Peyer's patch (tissue), 4 donors: ENCODE data around the gene SLAMF9. TPM values are rescaled to one million over a fixed set of nuclear protein-coding genes. Genes with fewer than 3 reads are reported as not detected.

Source experiments
- DNase-seq, 3 donors: peaks; one replicate each; pipeline ENCODE4 v3.0.0-alpha.2; 2017 to 2019
- H3K27ac ChIP-seq, 4 donors: fragments of 200-600 bp; sonication (generic); one replicate each; pipeline ENCODE4 v1.5.1; 2016 to 2019
- H3K27me3 ChIP-seq, 2 donors: fragments of 200-600 bp; sonication (generic); one replicate each; pipeline ENCODE4 v1.5.1; 2019
- H3K36me3 ChIP-seq, 3 donors: fragments of 200-600 bp; sonication (generic); one replicate each; pipeline ENCODE4 v1.5.1; 2016 to 2019
- H3K4me1 ChIP-seq, 4 donors: fragments of 200-600 bp; sonication (generic); one replicate each; pipeline ENCODE4 v1.5.1; 2016 to 2019
- H3K4me3 ChIP-seq, 4 donors: fragments of 200-600 bp; sonication (generic); 1 replicate in 3 of 4; 2 replicates in 1 of 4; pipeline ENCODE4 v1.5.1; 2016 to 2019; ENCODE audit warnings: mild to moderate bottlenecking in 1 of 4
- H3K9me3 ChIP-seq, 4 donors: fragments of 200-600 bp; sonication (generic); one replicate each; pipeline ENCODE4 v1.5.1; 2016 to 2019; ENCODE audit warnings: mild to moderate bottlenecking in 1 of 4
- POLR2A ChIP-seq, 2 donors: fragments of 450-650 bp; IDR thresholded peaks; one replicate each; pipeline ENCODE4 v1.5.1; 2017; ENCODE audit warnings: antibody characterized with exemption in 2 of 2, mild to moderate bottlenecking in 2 of 2, moderate library complexity in 2 of 2
- total RNA-seq, 4 donors: library from RNA; depleted of rRNA; stranded (reverse); fragments of >200 nt; gene quantifications; one replicate each; pipeline ENCODE4 v1.1.0, GENCODE V29; 2016
- TF ChIP-seq, protein P1 (sequence below), 6 experiments: fragments of 450-650 bp in 4 of 6; fragments of 200-600 bp in 2 of 6; sonication (generic) in 1 of 6; IDR thresholded peaks; one replicate each; pipeline ENCODE4 v1.5.1; 2017 to 2019; ENCODE audit warnings: antibody characterized with exemption in 6 of 6, mild to moderate bottlenecking in 3 of 6, moderate library complexity in 1 of 6

Gene SLAMF9
- total RNA-seq, 4 donors from 2014 or later: not detected

DNA sequence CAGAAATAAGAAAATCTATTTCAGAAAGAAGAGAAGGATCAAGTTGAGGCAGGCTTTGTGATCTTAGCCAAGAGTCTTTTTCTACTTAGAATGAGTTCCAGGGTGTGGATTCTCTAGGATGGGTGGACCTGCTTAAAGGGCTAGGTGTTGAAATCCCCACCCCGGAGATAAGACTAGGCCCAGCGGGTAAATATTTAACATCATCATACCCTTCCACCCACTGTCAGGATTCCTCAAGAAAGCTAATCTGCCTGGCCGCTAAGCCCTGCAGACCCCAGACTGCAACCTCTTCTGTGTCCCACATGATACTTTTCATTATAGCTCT lies 14.4 kb downstream of the SLAMF9 start:
- TF ChIP-seq POLR2A (IDR thresholded peaks at IDR 0.05): no peak
- TF ChIP-seq, protein P1, sequence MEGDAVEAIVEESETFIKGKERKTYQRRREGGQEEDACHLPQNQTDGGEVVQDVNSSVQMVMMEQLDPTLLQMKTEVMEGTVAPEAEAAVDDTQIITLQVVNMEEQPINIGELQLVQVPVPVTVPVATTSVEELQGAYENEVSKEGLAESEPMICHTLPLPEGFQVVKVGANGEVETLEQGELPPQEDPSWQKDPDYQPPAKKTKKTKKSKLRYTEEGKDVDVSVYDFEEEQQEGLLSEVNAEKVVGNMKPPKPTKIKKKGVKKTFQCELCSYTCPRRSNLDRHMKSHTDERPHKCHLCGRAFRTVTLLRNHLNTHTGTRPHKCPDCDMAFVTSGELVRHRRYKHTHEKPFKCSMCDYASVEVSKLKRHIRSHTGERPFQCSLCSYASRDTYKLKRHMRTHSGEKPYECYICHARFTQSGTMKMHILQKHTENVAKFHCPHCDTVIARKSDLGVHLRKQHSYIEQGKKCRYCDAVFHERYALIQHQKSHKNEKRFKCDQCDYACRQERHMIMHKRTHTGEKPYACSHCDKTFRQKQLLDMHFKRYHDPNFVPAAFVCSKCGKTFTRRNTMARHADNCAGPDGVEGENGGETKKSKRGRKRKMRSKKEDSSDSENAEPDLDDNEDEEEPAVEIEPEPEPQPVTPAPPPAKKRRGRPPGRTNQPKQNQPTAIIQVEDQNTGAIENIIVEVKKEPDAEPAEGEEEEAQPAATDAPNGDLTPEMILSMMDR (IDR thresholded peaks at IDR 0.05): no peak
- DNase-seq: no peak
- Histone ChIP-seq H3K27ac (peak overlapping the region in 2 of 4 donors; percentile 89 to 93), H3K4me3 (no peak overlapping the region), H3K27me3 (no peaks in the 10 kb centered on the region), H3K4me1 (peaks cover 9 to 38% (median 9%) of the 10 kb centered on the region in 4 donors), H3K9me3 (no peaks in the 10 kb centered on the region), H3K36me3 (no peaks in the 10 kb centered on the region)

DNA sequence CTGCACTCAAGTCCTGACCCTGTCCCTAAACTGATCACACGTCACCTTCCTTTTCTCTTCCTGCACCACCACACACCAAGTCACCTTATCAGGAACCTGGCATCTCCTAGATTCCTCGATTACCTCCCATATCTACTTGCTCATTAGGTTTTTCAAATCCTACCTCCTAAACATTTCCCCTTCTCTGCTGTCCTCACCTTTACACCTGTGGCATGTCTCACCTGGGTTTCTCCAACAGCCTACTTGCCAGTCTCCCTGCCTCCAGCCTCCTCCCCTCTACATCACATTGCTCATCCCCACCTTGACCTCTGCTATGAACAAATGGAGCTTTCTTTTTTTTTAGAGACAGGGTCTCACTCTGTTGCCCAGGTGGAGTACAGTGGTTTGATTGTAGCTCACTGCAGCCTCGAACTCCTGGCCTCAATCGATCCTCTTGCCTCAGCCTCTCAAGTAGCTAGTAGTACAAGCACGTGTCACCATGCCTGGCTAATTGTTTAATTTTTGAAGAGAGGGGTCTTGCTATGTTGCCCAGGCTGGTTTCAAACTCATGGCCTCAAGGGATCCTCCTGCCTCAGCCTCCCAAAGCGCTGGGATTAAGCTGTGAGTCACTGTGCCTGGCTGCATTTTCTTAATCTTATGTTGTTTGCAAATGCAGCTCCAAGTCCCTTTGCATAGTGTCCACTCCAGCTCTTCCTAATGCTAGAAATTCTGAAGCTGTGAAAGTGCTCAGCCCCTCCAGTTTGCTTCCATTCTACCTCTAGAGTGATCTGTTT lies 14.9 kb downstream of the SLAMF9 start:
- Histone ChIP-seq H3K27ac (peak overlapping the region in 3 of 4 donors; percentile 26 to 93 (median 89)), H3K4me1 (peaks cover 9 to 38% (median 9%) of the 10 kb centered on the region in 4 donors), H3K27me3 (no peaks in the 10 kb centered on the region), H3K9me3 (no peaks in the 10 kb centered on the region), H3K4me3 (no peak overlapping the region), H3K36me3 (no peaks in the 10 kb centered on the region)
- no peak for TF ChIP-seq POLR2A (IDR thresholded peaks at IDR 0.05)
- TF ChIP-seq, protein P1 (IDR thresholded peaks at IDR 0.05): no peak
- no peak for DNase-seq

DNA sequence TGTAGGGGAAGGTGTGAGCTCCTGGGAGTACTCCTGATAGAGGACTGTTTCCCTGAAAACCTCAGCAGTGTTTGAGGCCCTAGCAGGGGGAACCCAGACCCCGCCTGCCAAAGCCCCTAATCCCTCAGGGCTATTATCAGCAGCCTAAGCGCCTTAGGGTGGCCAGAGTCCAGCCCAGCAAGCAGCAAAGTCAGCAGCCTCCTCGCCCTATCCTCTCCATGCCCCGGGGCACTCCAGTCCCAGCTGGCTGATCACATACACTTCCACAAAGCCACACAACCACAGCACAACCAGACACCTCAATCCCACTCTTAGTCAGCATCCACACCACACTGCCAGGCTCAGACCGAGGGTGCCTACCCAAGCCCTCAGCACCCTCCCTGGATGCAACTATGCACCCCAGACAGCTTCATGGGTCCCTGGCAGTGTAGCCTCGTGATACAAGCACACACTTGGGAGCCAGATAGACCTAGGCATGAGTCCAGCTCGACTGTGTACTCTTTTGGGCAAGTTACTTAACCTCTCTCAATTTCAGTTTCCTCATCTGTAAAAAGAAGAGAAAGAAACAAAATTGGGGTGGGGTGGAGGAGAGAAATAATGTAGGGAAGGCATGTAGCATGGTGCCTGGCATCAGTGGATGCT lies 15.7 kb downstream of the SLAMF9 start:
- DNase-seq: peak in 2 of 3 donors; percentile 57 to 66
- no peak overlapping the region for H3K4me3 ChIP-seq
- H3K27me3 ChIP-seq: no peaks in the 10 kb centered on the region
- peaks cover 9 to 38% (median 9%) of the 10 kb centered on the region in 4 donors for H3K4me1 ChIP-seq
- H3K36me3 ChIP-seq: no peaks in the 10 kb centered on the region
- H3K27ac ChIP-seq: peak overlapping the region in 3 of 4 donors; percentile 41 to 93 (median 89)
- no peaks in the 10 kb centered on the region for H3K9me3 ChIP-seq
- peak in 1 of 2 donors; percentile 24 for TF ChIP-seq POLR2A (IDR thresholded peaks at IDR 0.05)
- TF ChIP-seq, protein P1 (IDR thresholded peaks at IDR 0.05): no peak

DNA sequence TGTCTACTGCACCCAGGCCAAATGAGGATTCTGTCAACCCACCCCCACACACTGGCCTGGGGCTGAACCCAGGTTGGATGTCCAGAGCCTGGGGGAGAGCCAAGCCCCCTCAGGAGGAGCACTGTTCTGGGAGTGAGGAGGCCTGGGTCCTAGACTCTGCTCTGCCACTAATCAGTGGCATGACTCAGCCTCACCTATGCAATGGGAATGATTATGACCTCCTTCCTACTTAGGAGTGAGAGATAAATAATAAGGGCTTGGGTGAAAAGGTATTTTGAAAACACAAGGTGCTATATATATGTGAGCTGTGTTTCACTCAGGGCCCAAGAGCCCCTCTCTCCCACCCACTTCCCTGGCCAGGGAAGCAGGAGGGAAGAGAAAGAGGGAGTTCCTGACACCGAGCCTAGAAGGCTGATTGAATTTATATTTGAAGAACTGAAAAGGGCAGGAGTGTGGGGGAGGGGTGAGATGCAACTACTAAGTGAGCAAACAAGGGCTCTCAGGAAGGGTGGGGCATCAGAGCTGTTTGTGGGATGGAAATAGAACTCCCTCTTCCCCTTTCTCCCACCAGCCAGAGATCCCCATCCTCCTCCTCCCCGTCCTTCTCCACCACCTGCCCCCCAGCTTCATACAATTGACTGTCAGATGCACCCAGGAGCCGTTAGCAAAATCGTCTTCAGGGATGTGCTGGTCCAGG lies 16.8 kb downstream of the SLAMF9 start:
- DNase-seq: peak; percentile 41 to 72 (median 50)
- no peaks in the 10 kb centered on the region for H3K27me3 ChIP-seq
- H3K27ac ChIP-seq: peak overlapping the region in 3 of 4 donors; percentile 45 to 93 (median 89)
- no peak for TF ChIP-seq POLR2A (IDR thresholded peaks at IDR 0.05)
- H3K4me3 ChIP-seq: no peak overlapping the region
- no peaks in the 10 kb centered on the region for H3K36me3 ChIP-seq
- H3K4me1 ChIP-seq: peaks cover 9 to 38% (median 9%) of the 10 kb centered on the region in 4 donors
- H3K9me3 ChIP-seq: no peaks in the 10 kb centered on the region

DNA sequence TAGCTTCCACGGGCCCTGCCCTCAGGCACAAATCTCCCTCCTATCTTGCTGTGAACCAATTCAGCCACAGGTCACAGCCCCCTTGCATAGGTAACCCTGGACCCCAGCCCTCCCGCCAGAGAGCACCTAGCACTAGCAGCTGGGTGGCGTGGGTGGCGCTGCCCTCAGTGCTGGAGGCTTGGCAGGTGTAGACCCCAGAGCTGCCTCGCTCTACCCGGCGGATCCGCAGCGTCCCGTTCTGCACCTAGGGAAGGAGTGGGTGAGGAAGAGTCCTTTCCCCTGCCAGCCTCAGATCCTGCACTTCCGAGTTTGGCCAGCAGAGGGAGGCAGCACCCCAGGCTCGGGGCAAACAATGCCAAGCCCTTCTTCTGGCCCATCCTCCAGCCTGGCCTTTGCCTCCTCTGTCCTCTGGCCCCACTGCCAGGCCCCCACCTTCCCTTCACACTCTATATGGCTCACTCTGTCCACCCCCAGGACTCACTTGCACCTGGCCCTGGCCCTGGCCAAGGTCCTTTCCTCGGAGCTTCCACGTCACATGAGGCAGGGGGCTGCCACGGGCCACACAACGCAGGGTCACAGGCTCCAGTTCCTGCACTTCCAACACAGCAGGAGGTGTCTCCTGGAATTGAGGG lies 17.6 kb downstream of the SLAMF9 start:
- H3K36me3 ChIP-seq: no peaks in the 10 kb centered on the region
- no peaks in the 10 kb centered on the region for H3K27me3 ChIP-seq
- peak; percentile 72 to 95 (median 94) for DNase-seq
- TF ChIP-seq, protein P1 (IDR thresholded peaks at IDR 0.05): peak; percentile 92 to 99 (median 99)
- TF ChIP-seq POLR2A (IDR thresholded peaks at IDR 0.05): peak; percentile 13 to 29
- H3K4me3 ChIP-seq: no peak overlapping the region
- no peaks in the 10 kb centered on the region for H3K9me3 ChIP-seq
- peaks cover 9 to 38% (median 9%) of the 10 kb centered on the region in 4 donors for H3K4me1 ChIP-seq
- H3K27ac ChIP-seq: peak overlapping the region in 3 of 4 donors; percentile 45 to 93 (median 89)
